CD4-positive, alpha-beta T cell (primary cell): ENCODE results near the gene ADARB2. TPM values are rescaled to one million over a fixed set of nuclear protein-coding genes. Genes with fewer than 3 reads are reported as not detected.
"Not testable (repeated sequence)": the region's sequence is repeated elsewhere in the genome, so short reads cannot be mapped to it uniquely, and the experiment has no call there.

ENCODE experiments used
- ATAC-seq: fragments of 200-7000 bp; cut with Tn5 transposase; one replicate; pipeline ENCODE4 v1.10.0; 2022; ENCODE audit warnings: mild to moderate bottlenecking; ENCODE audit not compliant: poor library complexity
- CTCF ChIA-PET: fragments of 350-600 bp; sonication (Branson Sonifier 250); formaldehyde crosslinking; loops from one replicate; lab custom pipeline; 2021; ENCODE audit warnings: antibody characterized with exemption, inconsistent platforms; lab: Charles Lee
- POLR2A ChIA-PET: fragments of 350-600 bp; sonication (Branson Sonifier 250); formaldehyde crosslinking; loops from one replicate; lab custom pipeline; 2021; ENCODE audit warnings: antibody characterized with exemption, inconsistent platforms; lab: Charles Lee
- DNase-seq, 14 experiments: peaks; one replicate each; pipeline ENCODE4 v3.0.0-alpha.2; 2013 to 2020; ENCODE audit warnings: mixed read lengths in 2 of 14
- H3K27ac ChIP-seq, 2 donors: one replicate each; pipeline versions ENCODE4 v1.5.1 to v1.7.0; 2013; ENCODE audit warnings: low read length in 2 of 2, low read depth in 1 of 2, mild to moderate bottlenecking in 1 of 2
- H3K27me3 ChIP-seq, 2 experiments: 1 replicate in 1 of 2; 2 replicates in 1 of 2; pipeline versions ENCODE4 v1.6.1 to v1.7.0; 2013; ENCODE audit warnings: low read length in 2 of 2, control low read depth in 1 of 2, mild to moderate bottlenecking in 1 of 2, moderate library complexity in 1 of 2; ENCODE audit not compliant: insufficient read depth in 2 of 2, control insufficient read depth in 1 of 2
- H3K36me3 ChIP-seq: one replicate; pipeline ENCODE4 v1.6.1; 2013; ENCODE audit warnings: low read length, control low read depth; ENCODE audit not compliant: insufficient read depth
- H3K4me1 ChIP-seq: one replicate; pipeline ENCODE4 v1.6.1; 2013; ENCODE audit warnings: low read length, control low read depth; ENCODE audit not compliant: insufficient read depth
- H3K4me3 ChIP-seq: one replicate; pipeline ENCODE4 v1.5.1; 2013; ENCODE audit warnings: mild to moderate bottlenecking, low read length, moderate library complexity
- H3K9me3 ChIP-seq, 2 experiments: 1 replicate in 1 of 2; 2 replicates in 1 of 2; pipeline versions ENCODE4 v1.6.1 to v1.7.0; 2013; ENCODE audit warnings: low read length in 2 of 2, mild to moderate bottlenecking in 2 of 2, control low read depth in 1 of 2, moderate library complexity in 1 of 2; ENCODE audit not compliant: control insufficient read depth in 1 of 2, insufficient read depth in 1 of 2
- H3K27ac Mint-ChIP-seq: one replicate; pipeline ENCODE4 v1.8.0; 2020; ENCODE audit warnings: mixed read lengths
- H3K27me3 Mint-ChIP-seq: one replicate; pipeline ENCODE4 v1.8.0; 2021; ENCODE audit warnings: mixed read lengths
- H3K36me3 Mint-ChIP-seq: one replicate; pipeline ENCODE4 v1.8.0; 2021; ENCODE audit warnings: low read depth, mixed read lengths
- H3K4me1 Mint-ChIP-seq: one replicate; pipeline ENCODE4 v1.8.0; 2021; ENCODE audit warnings: low read depth, mixed read lengths
- H3K4me3 Mint-ChIP-seq: one replicate; pipeline ENCODE4 v1.8.0; 2020; ENCODE audit warnings: mild to moderate bottlenecking, mixed read lengths
- H3K9me3 Mint-ChIP-seq: one replicate; pipeline ENCODE4 v1.8.0; 2020; ENCODE audit warnings: mixed read lengths
- CTCF ChIP-seq: fragments of 200-600 bp; IDR thresholded peaks from one replicate; pipeline ENCODE4 v1.8.0; 2022; ENCODE audit warnings: antibody characterized with exemption, mild to moderate bottlenecking
- intact Hi-C, 2 experiments: fragments of 100-400 bp; cut with DNase I in 1 of 2; cut with micrococcal nuclease in 1 of 2; formaldehyde crosslinking; loops; one replicate each; pipeline versions ENCODE4 v1.15.1 to v1.9.0; 2023 to 2025; cut with DNase I, micrococcal nuclease
- total RNA-seq, 174 experiments: library from RNA in 2 of 174; stranded (reverse) in 2 of 174; gene quantifications; one replicate each; pipeline ENCODE4 v1.2.3 and lab custom pipeline; 2021 to 2026

ADARB2 gene
- total RNA-seq, 2 experiments from 2014 or later: 0.14 TPM; not detected in 1

GRCh38 chr10:1162481-1163203 is 574.7 kb downstream of the ADARB2 start:
- H3K27ac ChIP-seq: no peak overlapping the region
- H3K4me3 Mint-ChIP-seq: no peak overlapping the region
- H3K27me3 Mint-ChIP-seq: peaks cover 5% of the 10 kb centered on the region
- H3K36me3 Mint-ChIP-seq: no peaks in the 10 kb centered on the region
- H3K4me1 Mint-ChIP-seq: no peaks in the 10 kb centered on the region
- H3K27me3 ChIP-seq: no peaks in the 10 kb centered on the region
- H3K4me1 ChIP-seq: no peaks in the 10 kb centered on the region
- CTCF ChIA-PET: no interaction called here
- H3K9me3 Mint-ChIP-seq: no peaks in the 10 kb centered on the region
- H3K9me3 ChIP-seq: peaks cover 0 to 13% of the 10 kb centered on the region in 2 experiments
- no peak overlapping the region for H3K27ac Mint-ChIP-seq
- H3K36me3 ChIP-seq: no peaks in the 10 kb centered on the region
- ATAC-seq: no peak
- no peak overlapping the region for H3K4me3 ChIP-seq
- intact Hi-C loops: no loop called here
- no peak for TF ChIP-seq CTCF
- peak in 1 of 14 experiments; percentile 20 for DNase-seq
- POLR2A ChIA-PET: no interaction called here

DNA sequence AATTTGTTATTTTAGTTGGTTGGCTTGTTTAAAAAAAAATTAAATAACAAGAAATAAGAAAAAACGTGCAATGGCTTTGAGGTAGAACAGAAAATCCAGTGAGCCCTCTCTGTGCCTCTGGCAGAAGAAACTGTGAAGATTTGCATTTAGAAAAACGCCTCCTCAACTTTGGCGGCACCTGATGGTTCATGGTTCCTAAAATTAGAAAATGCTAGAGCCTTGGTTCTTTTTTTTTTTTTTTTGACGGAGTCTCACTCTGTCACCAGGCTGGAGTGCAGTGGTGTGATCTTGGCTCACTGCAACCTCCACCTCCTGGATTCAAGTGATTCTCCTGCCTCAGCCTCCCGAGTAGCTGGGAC is 576.0 kb downstream of the ADARB2 start:
- H3K27me3 ChIP-seq, H3K27ac Mint-ChIP-seq, POLR2A ChIA-PET, H3K9me3 Mint-ChIP-seq, CTCF ChIA-PET, H3K4me3 Mint-ChIP-seq, H3K4me3 ChIP-seq, DNase-seq, H3K27ac ChIP-seq, H3K27me3 Mint-ChIP-seq, intact Hi-C loops, H3K36me3 ChIP-seq, H3K4me1 Mint-ChIP-seq, H3K4me1 ChIP-seq, ATAC-seq, H3K36me3 Mint-ChIP-seq: not testable (repeated sequence)
- peaks cover 0 to 13% of the 10 kb centered on the region in 2 experiments for H3K9me3 ChIP-seq

DNA sequence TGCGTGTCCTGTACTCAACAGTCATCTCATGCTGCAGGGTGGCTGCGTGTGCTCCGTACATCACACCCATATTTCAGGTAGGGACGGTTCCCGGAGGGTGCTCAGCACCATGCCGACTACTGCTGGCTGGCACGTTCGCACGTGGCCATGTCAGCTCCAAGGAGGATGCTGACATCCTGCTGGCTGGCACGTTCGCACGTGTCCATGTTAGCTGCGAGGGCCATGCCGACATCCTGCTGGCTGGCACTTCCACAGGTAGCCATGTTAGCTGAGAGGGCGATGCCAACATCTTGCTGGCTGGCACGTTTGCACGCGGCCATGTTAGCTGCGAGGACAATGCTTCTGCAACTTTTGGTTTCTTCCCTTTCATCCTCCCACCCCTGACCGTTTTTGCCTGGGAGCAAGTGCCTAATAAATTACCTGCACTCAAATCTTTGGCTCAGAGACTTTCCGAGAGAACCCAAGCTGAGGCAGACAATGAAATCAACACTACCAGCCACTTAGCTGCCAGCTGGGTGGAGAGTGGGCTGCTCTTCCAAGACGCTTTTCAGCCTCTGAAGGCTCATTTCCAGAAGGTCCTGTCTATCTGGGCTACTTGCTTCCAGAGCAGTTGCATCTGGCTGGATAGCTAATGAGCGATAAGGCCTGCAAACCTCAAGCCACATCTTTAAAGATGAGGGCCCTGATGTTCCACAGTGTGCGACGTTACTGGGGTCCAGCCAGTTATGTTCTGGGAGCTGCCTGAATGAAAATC is 576.6 kb downstream of the ADARB2 start:
- ChIA-PET POLR2A (no interaction called here), CTCF (no interaction called here)
- Histone ChIP-seq H3K9me3 (peaks cover 0 to 13% of the 10 kb centered on the region in 2 experiments), H3K27me3 (peaks cover 0 to 3% of the 10 kb centered on the region in 2 experiments), H3K4me3 (no peak overlapping the region), H3K4me1 (no peaks in the 10 kb centered on the region), H3K36me3 (no peaks in the 10 kb centered on the region), H3K27ac (no peak overlapping the region)
- H3K9me3 Mint-ChIP-seq: no peaks in the 10 kb centered on the region
- no peak for TF ChIP-seq CTCF
- DNase-seq (peak in 1 of 14 experiments; percentile 6), ATAC-seq (no peak)
- no peaks in the 10 kb centered on the region for H3K4me1 Mint-ChIP-seq
- H3K36me3 Mint-ChIP-seq: no peaks in the 10 kb centered on the region
- H3K27ac Mint-ChIP-seq: no peak overlapping the region
- intact Hi-C loops: no loop called here
- no peak overlapping the region for H3K4me3 Mint-ChIP-seq
- H3K27me3 Mint-ChIP-seq: peaks cover 2% of the 10 kb centered on the region
